Neuronal stem cell (in vitro differentiated cells): ENCODE data around the gene FSD1.

ENCODE experiments used
- DNase-seq: peaks from one replicate; pipeline ENCODE4 v3.0.0-alpha.2; 2013; ENCODE audit warnings: low spot score
- H2AFZ ChIP-seq: one replicate; pipeline ENCODE4 v1.6.1; 2013; ENCODE audit warnings: mild to moderate bottlenecking, low read length, inconsistent platforms
- H2AK5ac ChIP-seq: 2 replicates; pipeline ENCODE4 v1.6.1; 2013; ENCODE audit warnings: low read depth, mild to moderate bottlenecking, inconsistent platforms, low read length, moderate library complexity, mixed read lengths
- H2BK120ac ChIP-seq: 2 replicates; pipeline ENCODE4 v1.6.1; 2013; ENCODE audit warnings: low read depth, mild to moderate bottlenecking, inconsistent platforms, low read length, moderate library complexity, mixed read lengths
- H2BK12ac ChIP-seq: one replicate; pipeline ENCODE4 v1.6.1; 2013; ENCODE audit warnings: low read length, inconsistent platforms
- H2BK15ac ChIP-seq: 2 replicates; pipeline ENCODE4 v1.6.1; 2013; ENCODE audit warnings: mild to moderate bottlenecking, low read length, inconsistent platforms, mixed read lengths
- H2BK5ac ChIP-seq: one replicate; pipeline ENCODE4 v1.6.1; 2013; ENCODE audit warnings: inconsistent platforms, mild to moderate bottlenecking, low read length, moderate library complexity
- H3K14ac ChIP-seq: one replicate; pipeline ENCODE4 v1.6.1; 2013; ENCODE audit warnings: low read length, inconsistent platforms
- H3K18ac ChIP-seq: 2 replicates; pipeline ENCODE4 v1.6.1; 2013; ENCODE audit warnings: low read length, inconsistent platforms
- H3K23ac ChIP-seq: 2 replicates; pipeline ENCODE4 v1.6.1; 2013; ENCODE audit warnings: low read depth, mild to moderate bottlenecking, mixed read lengths, low read length, inconsistent platforms; ENCODE audit not compliant: poor library complexity
- H3K27ac ChIP-seq: replicated peaks from 3 replicates; pipeline ENCODE4 v1.5.1; 2013; ENCODE audit warnings: low read length, inconsistent platforms
- H3K27me3 ChIP-seq, 3 experiments: 2 replicates each; pipeline ENCODE4 v1.6.1; 2013; ENCODE audit warnings: low read length in 3 of 3, mild to moderate bottlenecking in 2 of 3, inconsistent platforms in 1 of 3, low read depth in 1 of 3, mixed read lengths in 1 of 3, moderate library complexity in 1 of 3; ENCODE audit not compliant: control insufficient read depth in 3 of 3, insufficient read depth in 3 of 3
- H3K36me3 ChIP-seq, 2 donors: replicated peaks in 1 of 2; 2 replicates each; pipeline ENCODE4 v1.6.1; 2013; ENCODE audit warnings: low read length in 2 of 2; ENCODE audit not compliant: control insufficient read depth in 2 of 2, insufficient read depth in 2 of 2
- H3K4ac ChIP-seq: 2 replicates; pipeline ENCODE4 v1.6.1; 2013; ENCODE audit warnings: inconsistent platforms, mild to moderate bottlenecking, low read length, moderate library complexity
- H3K4me1 ChIP-seq, 2 donors: 1 replicate in 1 of 2; 2 replicates in 1 of 2; pipeline ENCODE4 v1.6.1; 2013; ENCODE audit warnings: low read length in 2 of 2, low read depth in 1 of 2; ENCODE audit not compliant: control insufficient read depth in 2 of 2, insufficient read depth in 1 of 2
- H3K4me2 ChIP-seq: one replicate; pipeline ENCODE4 v1.6.1; 2013; ENCODE audit warnings: mild to moderate bottlenecking, low read length, inconsistent platforms; ENCODE audit not compliant: insufficient read depth, poor library complexity, severe bottlenecking
- H3K4me3 ChIP-seq, 2 donors: 2 replicates each; pipeline ENCODE4 v1.5.1; 2013; ENCODE audit warnings: low read length in 2 of 2, mild to moderate bottlenecking in 2 of 2, inconsistent platforms in 1 of 2, moderate library complexity in 1 of 2
- H3K79me1 ChIP-seq: one replicate; pipeline ENCODE4 v1.6.1; 2013; ENCODE audit warnings: low read depth, mild to moderate bottlenecking, inconsistent platforms, low read length, moderate library complexity
- H3K9ac ChIP-seq: one replicate; pipeline ENCODE4 v1.6.1; 2013; ENCODE audit warnings: mild to moderate bottlenecking, low read depth, low read length, inconsistent platforms; ENCODE audit not compliant: poor library complexity
- H3K9me3 ChIP-seq, 2 donors: replicated peaks in 1 of 2; 2 replicates each; pipeline versions ENCODE3 to v1.6.1; 2013; ENCODE audit warnings: low read length in 2 of 2, mild to moderate bottlenecking in 2 of 2, inconsistent platforms in 1 of 2, low read depth in 1 of 2, mixed read lengths in 1 of 2, moderate library complexity in 1 of 2; ENCODE audit not compliant: control insufficient read depth in 2 of 2, insufficient read depth in 1 of 2
- H4K8ac ChIP-seq: one replicate; pipeline ENCODE4 v1.6.1; 2013; ENCODE audit warnings: low read depth, mild to moderate bottlenecking, inconsistent platforms, low read length, moderate library complexity
- H4K91ac ChIP-seq: one replicate; pipeline ENCODE4 v1.6.1; 2013; ENCODE audit warnings: low read length, low read depth, mild to moderate bottlenecking, inconsistent platforms; ENCODE audit not compliant: poor library complexity
- WGBS, 2 donors: extraction: QIAGEN DNeasy Blood & Tissue Kit; methylation state at CpG; one replicate each; pipeline ENCODE4 v1.1.7; 2013; ENCODE audit warnings: missing lambda C conversion rate in 2 of 2, mixed read lengths in 1 of 2; ENCODE audit not compliant: insufficient read length in 2 of 2, insufficient replicate concordance in 1 of 2; ENCODE audit errors: extremely low coverage in 2 of 2; 5-methylcytosine and 5-hydroxymethylcytosine counted together

The FSD1 gene

DNA sequence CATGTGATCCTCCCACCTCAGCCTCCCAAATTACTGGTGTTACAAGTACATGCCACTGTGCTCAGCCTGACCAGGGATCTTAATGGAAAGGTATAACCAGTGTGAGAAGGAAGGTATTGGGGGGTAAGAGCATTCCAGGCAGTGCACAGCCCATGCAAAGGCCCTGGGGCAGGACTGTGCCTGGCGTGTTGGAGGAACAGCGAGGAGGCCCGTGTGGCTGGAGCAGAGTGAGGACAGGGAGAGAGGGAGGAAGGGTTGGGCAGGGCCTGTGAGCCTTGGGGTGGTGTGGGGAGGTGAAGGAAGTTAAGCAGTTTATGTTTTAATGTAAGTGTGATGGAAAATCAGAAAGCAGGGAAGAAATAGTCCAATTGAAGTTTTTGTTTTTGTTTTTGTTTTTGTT is 3.8 kb upstream of the FSD1 start:
- H3K9me3 ChIP-seq = no peaks in the 10 kb centered on the region

DNA sequence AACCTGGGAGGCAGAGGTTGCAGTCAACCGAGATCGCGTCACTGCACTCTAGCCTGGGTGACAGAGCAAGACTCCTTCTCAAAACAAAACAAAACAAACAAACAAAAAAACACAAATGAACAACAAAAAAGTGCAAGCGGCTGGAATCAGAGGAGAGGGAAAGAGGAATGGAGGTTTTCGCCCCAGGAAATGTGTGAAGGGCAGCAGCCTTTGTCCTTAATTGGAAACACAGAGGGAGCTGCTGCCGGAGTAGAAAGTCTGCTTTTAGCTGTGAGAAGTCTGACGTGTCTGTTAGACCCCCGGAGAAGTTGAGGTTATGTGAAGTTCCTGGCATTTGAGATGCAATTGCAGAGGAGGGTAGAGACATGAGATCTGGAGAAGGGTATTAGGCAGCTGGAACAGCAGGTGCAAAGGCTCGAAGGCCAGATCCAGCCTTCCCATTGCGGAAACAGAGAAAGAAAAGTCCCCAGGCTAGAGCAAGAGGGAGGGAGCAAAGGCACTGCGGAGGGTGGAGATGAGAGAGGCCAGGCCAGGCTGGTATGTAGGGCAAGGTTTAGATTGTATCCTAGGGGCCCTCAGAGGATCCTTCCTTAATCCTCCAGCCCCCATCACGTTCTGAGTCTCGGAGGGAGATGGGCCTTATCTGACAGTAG is 2.7 kb upstream of the FSD1 start:
- DNase-seq = no peak
- Histone ChIP-seq H3K79me1 (peaks cover 4% of the 10 kb centered on the region), H3K36me3 (peaks cover 5 to 9% of the 10 kb centered on the region in 2 donors), H3K23ac (no peak overlapping the region), H2AFZ (peak overlapping the region; percentile 88), H3K4me2 (no peak overlapping the region), H3K9ac (no peak overlapping the region), H3K4me1 (peaks cover 7% of the 10 kb centered on the region in 2 donors), H4K8ac (no peak overlapping the region), H2BK12ac (no peak overlapping the region), H3K27me3 (no peaks in the 10 kb centered on the region), H2AK5ac (no peak overlapping the region), H3K4me3 (peak overlapping the region; percentile 1 to 26), H4K91ac (no peak overlapping the region), H3K4ac (no peak overlapping the region), H3K18ac (peak overlapping the region; percentile 11), H3K14ac (no peak overlapping the region), H3K9me3 (no peaks in the 10 kb centered on the region), H2BK15ac (no peak overlapping the region), H3K27ac (no peak overlapping the region), H2BK120ac (no peak overlapping the region), H2BK5ac (no peak overlapping the region)
- no CpG with 5 or more reads among the region's 13 CpGs for whole genome bisulfite sequencing, 2 donors

More for the DNA sequence above, 3.8 kb upstream of the FSD1 start:
- Histone ChIP-seq H3K4me2 (no peak overlapping the region), H3K14ac (no peak overlapping the region), H3K27ac (no peak overlapping the region), H3K27me3 (no peaks in the 10 kb centered on the region), H3K18ac (no peak overlapping the region), H3K79me1 (peaks cover 4% of the 10 kb centered on the region), H3K4me1 (peaks cover 5 to 7% of the 10 kb centered on the region in 2 donors), H3K9ac (no peak overlapping the region), H2AK5ac (no peak overlapping the region), H3K36me3 (peaks cover 0 to under 1% of the 10 kb centered on the region in 2 donors), H2BK12ac (no peak overlapping the region), H2BK120ac (no peak overlapping the region), H2BK15ac (no peak overlapping the region), H4K91ac (no peak overlapping the region), H3K4ac (no peak overlapping the region), H4K8ac (no peak overlapping the region), H3K4me3 (no peak overlapping the region), H2AFZ (no peak overlapping the region), H3K23ac (no peak overlapping the region), H2BK5ac (no peak overlapping the region)
- WGBS, 2 donors = no CpG with 5 or more reads among the region's 3 CpGs
- no peak for DNase-seq

DNA sequence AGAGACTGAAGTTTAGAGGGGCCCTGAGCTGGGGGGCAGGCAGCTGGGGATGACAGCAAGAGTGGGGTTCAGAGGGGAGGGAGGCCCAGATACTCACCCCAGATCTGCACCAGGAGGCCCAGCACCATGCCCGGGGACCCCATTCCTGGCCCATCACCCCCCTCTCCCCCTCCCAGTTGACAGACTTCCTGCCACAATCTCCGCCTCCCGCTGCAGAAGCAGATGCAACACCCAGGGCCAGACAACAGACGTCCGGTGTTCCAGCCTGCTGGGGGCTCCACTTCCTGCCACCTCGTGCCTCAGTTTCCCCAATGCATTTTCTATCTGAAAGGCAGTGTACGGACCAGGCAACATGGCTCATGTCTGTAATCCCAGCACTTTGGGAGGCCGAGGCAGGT is 2.2 kb upstream of the FSD1 start, which contains the start of gene TMIGD2:
TSS of gene TMIGD2 (minus strand) at position 147 of the 398 bp plus-strand sequence. CDS start at position 143, 4 bp downstream.
- H2BK15ac ChIP-seq = no peak within 1 kb of the TSS
- H3K4me1 ChIP-seq = peaks cover 7% of the 10 kb centered on the region in 2 donors
- H3K36me3 ChIP-seq = peaks cover 9 to 14% of the 10 kb centered on the region in 2 donors
- no peak within 1 kb of the TSS for H3K9ac ChIP-seq
- H2BK12ac ChIP-seq = no peak within 1 kb of the TSS
- no peak within 1 kb of the TSS for H3K14ac ChIP-seq
- no peak within 1 kb of the TSS for H4K91ac ChIP-seq
- H3K4me3 ChIP-seq = peak within 1 kb of the TSS; percentile 1 to 26
- no peak within 1 kb of the TSS for H3K27ac ChIP-seq
- H3K18ac ChIP-seq = peak within 1 kb of the TSS; percentile 11
- H2BK5ac ChIP-seq = no peak within 1 kb of the TSS
- H2AFZ ChIP-seq = peak within 1 kb of the TSS; percentile 88
- no peak within 1 kb of the TSS for H2AK5ac ChIP-seq
- H2BK120ac ChIP-seq = no peak within 1 kb of the TSS
- H3K4ac ChIP-seq = no peak within 1 kb of the TSS
- H3K4me2 ChIP-seq = no peak within 1 kb of the TSS
- H3K9me3 ChIP-seq = no peaks in the 10 kb centered on the region
- no peak within 1 kb of the TSS for H4K8ac ChIP-seq
- H3K27me3 ChIP-seq = no peaks in the 10 kb centered on the region
- H3K79me1 ChIP-seq = peaks cover 4% of the 10 kb centered on the region
- no CpG with 5 or more reads among the region's 8 CpGs for WGBS, 2 donors
- no peak within 1 kb of the TSS for H3K23ac ChIP-seq
- no peak for DNase-seq

DNA sequence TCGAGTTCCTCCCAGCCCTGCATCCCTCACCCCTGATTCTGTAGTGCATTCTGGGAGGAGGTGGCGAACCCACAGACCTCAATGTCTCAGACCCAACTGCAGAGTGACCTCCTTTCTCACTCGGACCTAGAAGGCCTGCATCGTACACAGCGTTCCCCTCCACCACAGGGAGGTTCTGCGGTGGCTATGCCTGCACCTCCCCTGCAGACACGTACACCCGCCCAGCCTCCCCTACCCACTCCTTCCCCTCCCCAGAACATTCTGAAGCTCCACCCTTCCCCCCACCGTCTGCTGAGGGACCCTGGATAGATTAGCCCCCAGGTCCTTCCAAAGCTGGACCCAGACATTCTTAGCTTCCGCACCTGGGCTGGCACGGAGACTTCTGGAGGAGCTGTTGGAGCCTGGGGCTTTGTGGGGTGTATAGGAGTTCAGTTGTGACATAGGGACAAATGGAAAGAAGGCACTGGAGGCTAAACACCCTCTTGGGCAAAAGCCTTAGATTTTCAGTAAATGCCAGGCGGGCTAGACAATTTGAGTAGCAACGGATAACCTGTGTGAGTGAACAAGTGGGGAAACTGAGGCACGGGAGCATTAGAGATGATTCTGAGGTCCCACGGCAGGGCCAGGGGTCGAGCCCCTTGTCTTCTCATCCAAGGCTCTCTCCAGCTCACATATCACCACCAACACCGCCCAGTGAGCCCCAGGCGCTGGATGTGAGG is 420 bp upstream of the FSD1 start:
- H4K91ac ChIP-seq = no peak overlapping the region
- DNase-seq = no peak
- peak overlapping the region; percentile 2 for H2BK15ac ChIP-seq
- no peak overlapping the region for H4K8ac ChIP-seq
- no CpG with 5 or more reads among the region's 18 CpGs for WGBS, 2 donors
- no peak overlapping the region for H2BK5ac ChIP-seq
- no peak overlapping the region for H3K23ac ChIP-seq
- peak overlapping the region; percentile 19 for H3K4me2 ChIP-seq
- H3K36me3 ChIP-seq = peaks cover 14 to 23% of the 10 kb centered on the region in 2 donors
- H3K4ac ChIP-seq = no peak overlapping the region
- H2BK120ac ChIP-seq = no peak overlapping the region
- H3K27ac ChIP-seq = no peak overlapping the region
- H3K9me3 ChIP-seq = peaks cover 0 to 2% of the 10 kb centered on the region in 2 donors
- H3K27me3 ChIP-seq = no peaks in the 10 kb centered on the region
- H3K79me1 ChIP-seq = peaks cover 4% of the 10 kb centered on the region
- H2AFZ ChIP-seq = peak overlapping the region; percentile 90
- peak overlapping the region; percentile 12 for H2AK5ac ChIP-seq
- no peak overlapping the region for H3K14ac ChIP-seq
- no peak overlapping the region for H3K9ac ChIP-seq
- peak overlapping the region; percentile 82 for H2BK12ac ChIP-seq
- H3K18ac ChIP-seq = peak overlapping the region; percentile 15
- H3K4me1 ChIP-seq = peaks cover 7% of the 10 kb centered on the region in 2 donors
- H3K4me3 ChIP-seq = peak overlapping the region in 1 of 2 donors; percentile 46
